Choroid plexus epithelial cell (primary cell): ENCODE results near the gene KLF11.

Experiments
- DNase-seq: peaks from one replicate; pipeline ENCODE4 v3.0.0-alpha.2; 2010; ENCODE audit warnings: low read depth
- H3K4me3 ChIP-seq: 2 replicates; pipeline ENCODE4 v1.5.1; 2011; ENCODE audit warnings: low read depth, mild to moderate bottlenecking, control low read depth, low read length, moderate library complexity
- CTCF ChIP-seq: conservative IDR thresholded peaks from 2 replicates; pipeline ENCODE4 v1.5.1; 2011; ENCODE audit warnings: low read depth, mild to moderate bottlenecking, control low read depth, inconsistent platforms, low read length, moderate library complexity

The KLF11 gene

GRCh38 chr2:10057231-10058107 lies 14.1 kb downstream of the KLF11 start:
- peak overlapping the region; percentile 47 for H3K4me3 ChIP-seq
- peak; percentile 71 for DNase-seq

GRCh38 chr2:10058251-10059015 lies 15.1 kb downstream of the KLF11 start:
- no peak for DNase-seq
- TF ChIP-seq CTCF = peak; percentile 24
- no peak overlapping the region for H3K4me3 ChIP-seq

More at GRCh38 chr2:10057231-10058107, 14.1 kb downstream of the KLF11 start:
- no peak for TF ChIP-seq CTCF

- no peak for DNase-seq
- TF ChIP-seq CTCF = no peak
- no peak overlapping the region for H3K4me3 ChIP-seq
Observed at GRCh38 chr2:10059016-10059351, 15.6 kb downstream of the KLF11 start.

GRCh38 chr2:10059552-10060335 lies 16.4 kb downstream of the KLF11 start:
- no peak overlapping the region for H3K4me3 ChIP-seq
- no peak for DNase-seq
- TF ChIP-seq CTCF = no peak

- no peak for TF ChIP-seq CTCF
- H3K4me3 ChIP-seq = no peak overlapping the region
Observed at GRCh38 chr2:10061221-10061925, 18.0 kb downstream of the KLF11 start.

GRCh38 chr2:10062931-10063365 lies 19.6 kb downstream of the KLF11 start:
- no peak overlapping the region for H3K4me3 ChIP-seq
- no peak for TF ChIP-seq CTCF
- no peak for DNase-seq

More at GRCh38 chr2:10061221-10061925, 18.0 kb downstream of the KLF11 start:
- DNase-seq = no peak
